Vagina (tissue), 2 donors: ENCODE results near the gene SPRR4.

Experiments used
- POLR2A ChIP-seq, 2 donors: fragments of 450-650 bp; IDR thresholded peaks; one replicate each; pipeline ENCODE4 v1.6.1; 2017; ENCODE audit warnings: antibody characterized with exemption in 2 of 2, mild to moderate bottlenecking in 2 of 2, moderate library complexity in 2 of 2
- POLR2AphosphoS5 ChIP-seq, 2 donors: sonication (generic); formaldehyde crosslinking; IDR thresholded peaks; one replicate each; pipeline ENCODE4 v1.9.0; 2017; ENCODE audit warnings: antibody characterized with exemption in 2 of 2, mild to moderate bottlenecking in 2 of 2, low read depth in 1 of 2; ENCODE audit not compliant: insufficient read depth in 1 of 2
- TF ChIP-seq, protein P1 (sequence below), 3 experiments: fragments of 450-650 bp in 2 of 3; fragments of 200-600 bp in 1 of 3; sonication (generic) in 1 of 3; IDR thresholded peaks; one replicate each; pipeline ENCODE4 v1.5.1; 2017 to 2019; ENCODE audit warnings: antibody characterized with exemption in 3 of 3, mild to moderate bottlenecking in 2 of 3, moderate library complexity in 2 of 3

GRCh38 chr1:152957561-152957960 lies 12.9 kb upstream of the SPRR4 start:
- TF ChIP-seq POLR2A (IDR thresholded peaks at IDR 0.05) (no peak), POLR2AphosphoS5 (IDR thresholded peaks at IDR 0.05; ENCODE audit: insufficient read depth in 1 of 2, low read depth in 1 of 2) (no peak)
- TF ChIP-seq, protein P1, sequence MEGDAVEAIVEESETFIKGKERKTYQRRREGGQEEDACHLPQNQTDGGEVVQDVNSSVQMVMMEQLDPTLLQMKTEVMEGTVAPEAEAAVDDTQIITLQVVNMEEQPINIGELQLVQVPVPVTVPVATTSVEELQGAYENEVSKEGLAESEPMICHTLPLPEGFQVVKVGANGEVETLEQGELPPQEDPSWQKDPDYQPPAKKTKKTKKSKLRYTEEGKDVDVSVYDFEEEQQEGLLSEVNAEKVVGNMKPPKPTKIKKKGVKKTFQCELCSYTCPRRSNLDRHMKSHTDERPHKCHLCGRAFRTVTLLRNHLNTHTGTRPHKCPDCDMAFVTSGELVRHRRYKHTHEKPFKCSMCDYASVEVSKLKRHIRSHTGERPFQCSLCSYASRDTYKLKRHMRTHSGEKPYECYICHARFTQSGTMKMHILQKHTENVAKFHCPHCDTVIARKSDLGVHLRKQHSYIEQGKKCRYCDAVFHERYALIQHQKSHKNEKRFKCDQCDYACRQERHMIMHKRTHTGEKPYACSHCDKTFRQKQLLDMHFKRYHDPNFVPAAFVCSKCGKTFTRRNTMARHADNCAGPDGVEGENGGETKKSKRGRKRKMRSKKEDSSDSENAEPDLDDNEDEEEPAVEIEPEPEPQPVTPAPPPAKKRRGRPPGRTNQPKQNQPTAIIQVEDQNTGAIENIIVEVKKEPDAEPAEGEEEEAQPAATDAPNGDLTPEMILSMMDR (IDR thresholded peaks at IDR 0.05), result no peak
